Central memory CD8-positive, alpha-beta T cell (primary cell): ENCODE data around the gene MANEA.

ENCODE experiments used
- ATAC-seq: fragments of 150-1000 bp; cut with Tn5 transposase; replicated peaks from 2 replicates; pipeline ENCODE4 v1.10.0; 2022; ENCODE audit warnings: mild to moderate bottlenecking, moderate FRiP score, moderate number of reproducible peaks; ENCODE audit not compliant: poor library complexity, severe bottlenecking; ENCODE audit errors: extremely low read depth
- DNase-seq, 2 donors: peaks; one replicate each; pipeline ENCODE4 v3.0.0; 2021; ENCODE audit warnings: low spot score in 2 of 2
- H3K27ac Mint-ChIP-seq: one replicate; pipeline ENCODE4 v1.8.0; 2022; ENCODE audit warnings: low read depth, mild to moderate bottlenecking, moderate library complexity, mixed read lengths
- H3K27me3 Mint-ChIP-seq: one replicate; pipeline ENCODE4 v1.8.0; 2022; ENCODE audit warnings: mixed read lengths
- H3K36me3 Mint-ChIP-seq: one replicate; pipeline ENCODE4 v1.8.0; 2022; ENCODE audit warnings: mild to moderate bottlenecking, moderate library complexity, mixed read lengths; ENCODE audit not compliant: insufficient read depth
- H3K4me1 Mint-ChIP-seq: one replicate; pipeline ENCODE4 v1.8.0; 2022; ENCODE audit warnings: mixed read lengths
- H3K4me3 Mint-ChIP-seq: one replicate; pipeline ENCODE4 v1.8.0; 2022; ENCODE audit warnings: mild to moderate bottlenecking, moderate library complexity, mixed read lengths
- H3K9me3 Mint-ChIP-seq: one replicate; pipeline ENCODE4 v1.8.0; 2022; ENCODE audit warnings: mixed read lengths

MANEA gene

GRCh38 chr6:95577304-95578105 is at the start of gene MANEA:
MANEA (plus strand) TSS chr6:95577535; CDS start chr6:95586440, 8,905 bp downstream.
- Mint-ChIP-seq H3K27ac (peak within 1 kb of the TSS; percentile 95), H3K27me3 (no peaks in the 10 kb centered on the region), H3K9me3 (no peaks in the 10 kb centered on the region), H3K4me1 (peaks cover 30% of the 10 kb centered on the region), H3K36me3 (peaks cover 7% of the 10 kb centered on the region), H3K4me3 (peak within 1 kb of the TSS; percentile 88)
- DNase-seq (peak; percentile 67 to 73), ATAC-seq (peak; percentile 80)

GRCh38 chr6:95529762-95530161 is 47.6 kb upstream of the MANEA start:
- Mint-ChIP-seq H3K4me1 (no peaks in the 10 kb centered on the region), H3K27me3 (peaks cover 12% of the 10 kb centered on the region), H3K36me3 (no peaks in the 10 kb centered on the region), H3K27ac (no peak overlapping the region), H3K9me3 (no peaks in the 10 kb centered on the region), H3K4me3 (no peak overlapping the region)
- no peak for DNase-seq
- no peak for ATAC-seq

GRCh38 chr6:95530176-95530819 is 47.0 kb upstream of the MANEA start:
- DNase-seq (no peak), ATAC-seq (no peak)
- Mint-ChIP-seq H3K27me3 (peaks cover 12% of the 10 kb centered on the region), H3K4me1 (no peaks in the 10 kb centered on the region), H3K27ac (no peak overlapping the region), H3K4me3 (no peak overlapping the region), H3K9me3 (no peaks in the 10 kb centered on the region), H3K36me3 (no peaks in the 10 kb centered on the region)

- peaks cover 32% of the 10 kb centered on the region for H3K27me3 Mint-ChIP-seq
- no peak overlapping the region for H3K27ac Mint-ChIP-seq
- H3K36me3 Mint-ChIP-seq, result no peaks in the 10 kb centered on the region
- H3K4me3 Mint-ChIP-seq, result no peak overlapping the region
- no peaks in the 10 kb centered on the region for H3K9me3 Mint-ChIP-seq
- ATAC-seq (no peak), DNase-seq (no peak)
- H3K4me1 Mint-ChIP-seq, result no peaks in the 10 kb centered on the region
Observed at GRCh38 chr6:95543798-95544197, 33.5 kb upstream of the MANEA start.

- H3K36me3 Mint-ChIP-seq, result no peaks in the 10 kb centered on the region
- no peak overlapping the region for H3K27ac Mint-ChIP-seq
- H3K4me3 Mint-ChIP-seq, result no peak overlapping the region
- ATAC-seq (no peak), DNase-seq (no peak)
- H3K4me1 Mint-ChIP-seq, result no peaks in the 10 kb centered on the region
- H3K27me3 Mint-ChIP-seq, result peaks cover 29% of the 10 kb centered on the region
- no peaks in the 10 kb centered on the region for H3K9me3 Mint-ChIP-seq
Observed at GRCh38 chr6:95544517-95545225, 32.7 kb upstream of the MANEA start.

- ATAC-seq, result no peak
Observed at GRCh38 chr6:95545226-95545625, 32.1 kb upstream of the MANEA start.

GRCh38 chr6:95545686-95546085 is 31.6 kb upstream of the MANEA start:
- Mint-ChIP-seq H3K27ac (no peak overlapping the region), H3K9me3 (no peaks in the 10 kb centered on the region), H3K36me3 (no peaks in the 10 kb centered on the region), H3K4me1 (no peaks in the 10 kb centered on the region), H3K4me3 (no peak overlapping the region), H3K27me3 (peaks cover 29% of the 10 kb centered on the region)
- no peak for ATAC-seq
- DNase-seq, result no peak

More at GRCh38 chr6:95545226-95545625, 32.1 kb upstream of the MANEA start:
- no peak for DNase-seq
- Mint-ChIP-seq H3K4me1 (no peaks in the 10 kb centered on the region), H3K27me3 (peaks cover 29% of the 10 kb centered on the region), H3K36me3 (no peaks in the 10 kb centered on the region), H3K9me3 (no peaks in the 10 kb centered on the region), H3K27ac (no peak overlapping the region), H3K4me3 (no peak overlapping the region)

GRCh38 chr6:95546148-95546547 is 31.2 kb upstream of the MANEA start:
- H3K9me3 Mint-ChIP-seq, result no peaks in the 10 kb centered on the region
- DNase-seq (no peak), ATAC-seq (no peak)
- H3K27me3 Mint-ChIP-seq, result peaks cover 29% of the 10 kb centered on the region
- no peaks in the 10 kb centered on the region for H3K4me1 Mint-ChIP-seq
- no peaks in the 10 kb centered on the region for H3K36me3 Mint-ChIP-seq
- no peak overlapping the region for H3K27ac Mint-ChIP-seq
- H3K4me3 Mint-ChIP-seq, result no peak overlapping the region

GRCh38 chr6:95547043-95547442 is 30.3 kb upstream of the MANEA start:
- DNase-seq (no peak), ATAC-seq (no peak)
- H3K9me3 Mint-ChIP-seq, result no peaks in the 10 kb centered on the region
- H3K36me3 Mint-ChIP-seq, result no peaks in the 10 kb centered on the region
- peaks cover 23% of the 10 kb centered on the region for H3K27me3 Mint-ChIP-seq
- no peak overlapping the region for H3K27ac Mint-ChIP-seq
- H3K4me1 Mint-ChIP-seq, result no peaks in the 10 kb centered on the region
- H3K4me3 Mint-ChIP-seq, result no peak overlapping the region

- no peaks in the 10 kb centered on the region for H3K9me3 Mint-ChIP-seq
- peaks cover 10% of the 10 kb centered on the region for H3K27me3 Mint-ChIP-seq
- ATAC-seq (no peak), DNase-seq (no peak)
- no peak overlapping the region for H3K27ac Mint-ChIP-seq
- H3K4me1 Mint-ChIP-seq, result no peaks in the 10 kb centered on the region
- no peak overlapping the region for H3K4me3 Mint-ChIP-seq
- H3K36me3 Mint-ChIP-seq, result no peaks in the 10 kb centered on the region
Observed at GRCh38 chr6:95548188-95548786, 29.0 kb upstream of the MANEA start.

GRCh38 chr6:95551678-95552324 is 25.5 kb upstream of the MANEA start:
- Mint-ChIP-seq H3K4me1 (no peaks in the 10 kb centered on the region), H3K9me3 (no peaks in the 10 kb centered on the region), H3K4me3 (no peak overlapping the region), H3K36me3 (no peaks in the 10 kb centered on the region), H3K27ac (no peak overlapping the region), H3K27me3 (peaks cover 7% of the 10 kb centered on the region)
- ATAC-seq (no peak), DNase-seq (no peak)

GRCh38 chr6:95553880-95554279 is 23.5 kb upstream of the MANEA start:
- no peak for DNase-seq
- no peak for ATAC-seq
- Mint-ChIP-seq H3K4me3 (no peak overlapping the region), H3K27me3 (no peaks in the 10 kb centered on the region), H3K4me1 (no peaks in the 10 kb centered on the region), H3K9me3 (no peaks in the 10 kb centered on the region), H3K27ac (no peak overlapping the region), H3K36me3 (no peaks in the 10 kb centered on the region)
